Lung (tissue), 12 donors: ENCODE data around the gene XRCC3. TPM values are rescaled to one million over a fixed set of nuclear protein-coding genes. Genes with fewer than 3 reads are reported as not detected.

Source experiments
- ATAC-seq: fragments of 200-7000 bp; cut with Tn5 transposase; one replicate; pipeline ENCODE4 v1.9.1; 2020; ENCODE audit warnings: moderate number of reproducible peaks; ENCODE audit not compliant: insufficient read depth, low FRiP score
- DNase-seq, 3 donors: peaks; one replicate each; pipeline ENCODE4 v3.0.0-alpha.2; 2013 to 2017
- H3K27ac ChIP-seq, 2 donors: one replicate each; pipeline ENCODE4 v1.5.1; 2013; ENCODE audit warnings: mild to moderate bottlenecking in 2 of 2, moderate library complexity in 2 of 2, control low read depth in 1 of 2, inconsistent platforms in 1 of 2, low read depth in 1 of 2, low read length in 1 of 2
- H3K27me3 ChIP-seq, 3 donors: one replicate each; pipeline ENCODE4 v1.5.1; 2013; ENCODE audit warnings: low read length in 2 of 3; ENCODE audit not compliant: control insufficient read depth in 3 of 3, insufficient read depth in 3 of 3
- H3K36me3 ChIP-seq, 4 donors: one replicate each; pipeline ENCODE4 v1.5.1; 2013; ENCODE audit warnings: low read length in 4 of 4, mild to moderate bottlenecking in 1 of 4, moderate library complexity in 1 of 4; ENCODE audit not compliant: control insufficient read depth in 4 of 4, insufficient read depth in 4 of 4
- H3K4me1 ChIP-seq, 5 donors: one replicate each; pipeline ENCODE4 v1.5.1; 2013; ENCODE audit warnings: low read length in 5 of 5, mild to moderate bottlenecking in 2 of 5, moderate library complexity in 1 of 5; ENCODE audit not compliant: control insufficient read depth in 5 of 5, insufficient read depth in 5 of 5
- H3K4me3 ChIP-seq: one replicate; pipeline ENCODE4 v1.5.1; 2013; ENCODE audit warnings: mild to moderate bottlenecking, control low read depth, moderate library complexity
- H3K9ac ChIP-seq, 2 donors: one replicate each; pipeline ENCODE4 v1.5.1; 2013; ENCODE audit warnings: low read length in 2 of 2, control low read depth in 1 of 2; ENCODE audit not compliant: insufficient read depth in 1 of 2
- H3K9me3 ChIP-seq, 4 donors: one replicate each; pipeline ENCODE4 v1.5.1; 2013; ENCODE audit warnings: low read length in 3 of 4, mild to moderate bottlenecking in 1 of 4, moderate library complexity in 1 of 4; ENCODE audit not compliant: control insufficient read depth in 4 of 4, insufficient read depth in 3 of 4
- WGBS, 2 donors: extraction: QIAGEN DNeasy Blood & Tissue Kit; methylation state at CpG; one replicate each; pipeline ENCODE4 v1.1.7; 2013; 5-methylcytosine and 5-hydroxymethylcytosine counted together
- polyA plus RNA-seq, 2 donors: library from polyadenylated mRNA; stranded (reverse); fragments of 200-250 nt; gene quantifications; one replicate each; pipeline ENCODE4 v1.2.1, GENCODE V29; 2013
- total RNA-seq, 2 donors: library from RNA; depleted of rRNA in 1 of 2; stranded (reverse); fragments of >200 nt in 1 of 2; gene quantifications; one replicate each; pipeline ENCODE4 v1.2.1, GENCODE V29; 2014 to 2021
- TF ChIP-seq, protein P1 (sequence below): IDR thresholded peaks from 2 replicates; pipeline ENCODE4 v1.5.1; 2012; ENCODE audit warnings: mild to moderate bottlenecking; ENCODE audit errors: control extremely low read depth, extremely low read depth
- donor health status: control.
- donor health status: control.
- donor health status: Bipolar disorder and iron deficiency.
- donor health status: healthy.
- donor health status: DM: yes; HTN: yes; CAD: no.

The XRCC3 gene
- total and polyA plus RNA-seq, 4 donors = 4.4 to 10.4 (median 6.0) TPM

DNA sequence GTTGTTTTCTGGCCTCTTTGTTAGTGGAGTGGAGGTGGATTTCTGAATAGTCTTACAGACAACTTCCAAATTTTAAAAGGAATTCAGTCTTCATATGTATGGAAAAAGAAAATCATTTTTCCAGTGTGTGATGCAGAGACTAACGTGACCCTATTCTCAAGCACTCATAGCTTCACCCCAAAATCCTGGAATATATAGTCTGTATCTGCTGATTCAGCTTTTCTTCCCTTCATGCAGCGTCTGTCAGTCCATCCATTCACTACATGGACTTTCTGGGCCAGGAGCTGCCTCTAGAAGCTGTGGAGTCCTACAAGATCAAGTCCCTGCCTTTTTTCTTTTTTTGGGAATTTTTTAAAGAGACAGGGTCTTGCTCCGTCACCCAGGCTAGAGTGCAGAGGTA lies 62.4 kb downstream of the XRCC3 start:
- TF ChIP-seq, protein P1, sequence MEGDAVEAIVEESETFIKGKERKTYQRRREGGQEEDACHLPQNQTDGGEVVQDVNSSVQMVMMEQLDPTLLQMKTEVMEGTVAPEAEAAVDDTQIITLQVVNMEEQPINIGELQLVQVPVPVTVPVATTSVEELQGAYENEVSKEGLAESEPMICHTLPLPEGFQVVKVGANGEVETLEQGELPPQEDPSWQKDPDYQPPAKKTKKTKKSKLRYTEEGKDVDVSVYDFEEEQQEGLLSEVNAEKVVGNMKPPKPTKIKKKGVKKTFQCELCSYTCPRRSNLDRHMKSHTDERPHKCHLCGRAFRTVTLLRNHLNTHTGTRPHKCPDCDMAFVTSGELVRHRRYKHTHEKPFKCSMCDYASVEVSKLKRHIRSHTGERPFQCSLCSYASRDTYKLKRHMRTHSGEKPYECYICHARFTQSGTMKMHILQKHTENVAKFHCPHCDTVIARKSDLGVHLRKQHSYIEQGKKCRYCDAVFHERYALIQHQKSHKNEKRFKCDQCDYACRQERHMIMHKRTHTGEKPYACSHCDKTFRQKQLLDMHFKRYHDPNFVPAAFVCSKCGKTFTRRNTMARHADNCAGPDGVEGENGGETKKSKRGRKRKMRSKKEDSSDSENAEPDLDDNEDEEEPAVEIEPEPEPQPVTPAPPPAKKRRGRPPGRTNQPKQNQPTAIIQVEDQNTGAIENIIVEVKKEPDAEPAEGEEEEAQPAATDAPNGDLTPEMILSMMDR = no peak
- H3K4me1 ChIP-seq = peaks cover 0 to 11% (median 3%) of the 10 kb centered on the region in 5 donors
- H3K27me3 ChIP-seq = no peaks in the 10 kb centered on the region
- ATAC-seq (no peak), DNase-seq (no peak)
- H3K9ac ChIP-seq = no peak overlapping the region
- H3K9me3 ChIP-seq = no peaks in the 10 kb centered on the region
- H3K36me3 ChIP-seq = peaks cover 0 to 24% (median 20%) of the 10 kb centered on the region in 4 donors
- 86% methylated on average over 3 of the region's 3 CpGs for WGBS, 2 donors
- no peak overlapping the region for H3K27ac ChIP-seq
- H3K4me3 ChIP-seq = no peak overlapping the region

DNA sequence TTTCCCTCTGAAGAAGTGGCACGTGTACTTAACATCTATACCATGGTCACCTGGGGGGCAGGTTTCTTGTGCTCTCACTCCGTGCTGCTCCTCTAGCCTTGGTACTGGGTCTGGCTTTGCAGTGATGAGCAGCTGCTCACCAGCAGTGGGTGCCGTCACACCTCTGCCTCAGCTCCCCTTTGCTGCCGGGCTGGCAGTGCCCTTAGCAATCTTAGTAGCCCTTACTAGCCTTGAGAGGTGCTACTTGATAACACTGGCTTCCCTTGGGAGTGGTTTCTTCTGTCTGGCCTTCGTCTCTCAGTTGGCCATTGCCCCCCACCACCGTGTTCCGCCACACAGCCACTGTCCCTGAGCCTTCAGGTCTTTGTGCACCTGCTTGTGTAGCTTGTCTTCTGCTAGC lies 63.7 kb downstream of the XRCC3 start:
- Histone ChIP-seq H3K9me3 (no peaks in the 10 kb centered on the region), H3K27me3 (no peaks in the 10 kb centered on the region), H3K4me3 (no peak overlapping the region), H3K9ac (no peak overlapping the region), H3K4me1 (peaks cover 0 to 11% (median 3%) of the 10 kb centered on the region in 5 donors), H3K27ac (peak overlapping the region in 1 of 2 donors; percentile 50), H3K36me3 (peaks cover 0 to 20% (median 12%) of the 10 kb centered on the region in 4 donors)
- DNase-seq = no peak
- WGBS, 2 donors = 83 to 86% methylated on average over 7 of the region's 7 CpGs
- TF ChIP-seq, protein P1 = no peak
- ATAC-seq = no peak

DNA sequence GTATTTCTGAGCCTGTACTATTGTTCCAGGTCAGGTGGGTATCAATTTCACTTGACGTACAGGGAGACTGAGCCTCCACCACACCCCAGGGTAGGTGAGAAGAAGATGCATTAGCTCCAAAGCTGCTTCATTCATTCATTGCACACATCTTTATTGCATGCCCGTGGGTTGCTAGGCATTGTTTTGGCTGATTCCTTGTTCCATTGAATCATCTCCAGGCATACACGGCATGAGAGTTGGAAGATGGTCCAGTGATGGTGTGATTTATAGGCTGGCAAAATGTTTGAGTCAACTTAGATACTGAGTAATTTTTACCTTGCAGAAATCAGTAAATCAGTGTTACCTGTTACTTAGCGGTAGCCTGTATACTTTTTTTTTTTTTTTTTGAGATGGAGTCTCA lies 65.0 kb downstream of the XRCC3 start:
- peaks cover 0 to 11% (median 5%) of the 10 kb centered on the region in 4 donors for H3K36me3 ChIP-seq
- H3K4me3 ChIP-seq = no peak overlapping the region
- H3K9ac ChIP-seq = no peak overlapping the region
- H3K4me1 ChIP-seq = peaks cover 0 to 12% (median 8%) of the 10 kb centered on the region in 5 donors
- no peaks in the 10 kb centered on the region for H3K27me3 ChIP-seq
- H3K27ac ChIP-seq = no peak overlapping the region
- ATAC-seq (no peak), DNase-seq (no peak)
- no peaks in the 10 kb centered on the region for H3K9me3 ChIP-seq
- TF ChIP-seq, protein P1 = no peak
- 79 to 83% methylated on average over 4 of the region's 4 CpGs for WGBS, 2 donors

DNA sequence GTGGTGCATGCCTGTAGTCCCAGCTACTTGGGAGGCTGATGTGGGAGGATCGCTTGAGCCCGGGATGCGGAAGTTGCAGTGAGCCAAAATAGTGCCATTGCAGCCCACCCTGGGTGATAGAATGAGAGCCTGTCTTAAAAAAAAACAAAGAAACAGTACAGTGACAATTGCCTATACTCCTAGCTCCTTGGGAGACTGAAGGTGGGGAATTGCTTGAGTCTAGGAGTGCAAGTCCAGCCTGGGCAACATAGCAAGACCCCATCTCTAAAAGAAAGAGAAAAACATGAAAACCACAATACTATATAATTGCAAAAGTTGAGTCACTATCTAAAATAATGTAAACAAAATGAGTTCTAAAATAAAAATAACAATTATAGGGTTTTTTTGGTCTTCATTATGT lies 66.2 kb downstream of the XRCC3 start:
- peaks cover 0 to 16% (median 7%) of the 10 kb centered on the region in 5 donors for H3K4me1 ChIP-seq

More for the DNA sequence above, 66.2 kb downstream of the XRCC3 start:
- Histone ChIP-seq H3K9ac (no peak overlapping the region), H3K27me3 (no peaks in the 10 kb centered on the region), H3K36me3 (peaks cover 0 to 5% (median 0%) of the 10 kb centered on the region in 4 donors), H3K27ac (no peak overlapping the region), H3K4me3 (no peak overlapping the region), H3K9me3 (no peaks in the 10 kb centered on the region)
- TF ChIP-seq, protein P1 = no peak
- DNase-seq (no peak), ATAC-seq (no peak)
- 98 to 100% methylated on average over 3 of the region's 3 CpGs for WGBS, 2 donors
